Activated B cell treated with CpG ODN at 0.5 μM for 24 hours (primary cell): Measurements from ENCODE around the gene RABGAP1L. TPM values are rescaled to one million over a fixed set of nuclear protein-coding genes. Genes with fewer than 3 reads are reported as not detected.
A peak's percentile ranks its signal among the peaks of the same experiment; 100 is the strongest.

Source experiments
- ATAC-seq: fragments of 200-7000 bp; cut with Tn5 transposase; one replicate; pipeline ENCODE4 v1.10.0; 2021; ENCODE audit warnings: low read depth, mild to moderate bottlenecking, moderate library complexity
- CTCF ChIA-PET: fragments of 350-600 bp; sonication (Branson Sonifier 250); formaldehyde crosslinking; loops from one replicate; lab custom pipeline; 2021; ENCODE audit warnings: antibody characterized with exemption; lab: Charles Lee
- POLR2A ChIA-PET: fragments of 350-600 bp; sonication (Branson Sonifier 250); formaldehyde crosslinking; loops from one replicate; lab custom pipeline; 2021; ENCODE audit warnings: antibody characterized with exemption; lab: Charles Lee
- DNase-seq: peaks from one replicate; pipeline ENCODE4 v3.0.0; 2022
- H3K27ac Mint-ChIP-seq: one replicate; pipeline ENCODE4 v1.8.0; 2020; ENCODE audit warnings: mixed read lengths
- H3K27me3 Mint-ChIP-seq: one replicate; pipeline ENCODE4 v1.8.0; 2021; ENCODE audit warnings: mixed read lengths
- H3K36me3 Mint-ChIP-seq: one replicate; pipeline ENCODE4 v1.8.0; 2021; ENCODE audit warnings: low read depth, mixed read lengths
- H3K4me1 Mint-ChIP-seq: one replicate; pipeline ENCODE4 v1.8.0; 2021; ENCODE audit warnings: mixed read lengths
- H3K4me3 Mint-ChIP-seq: one replicate; pipeline ENCODE4 v1.8.0; 2020; ENCODE audit warnings: mild to moderate bottlenecking, mixed read lengths
- H3K9me3 Mint-ChIP-seq: one replicate; pipeline ENCODE4 v1.8.0; 2020; ENCODE audit warnings: mixed read lengths
- intact Hi-C: fragments of 100-400 bp; cut with micrococcal nuclease; formaldehyde crosslinking; loops from one replicate; pipeline ENCODE4 v1.15.1; 2024
- total RNA-seq: library from RNA; stranded (reverse); gene quantifications from 2 replicates; pipeline ENCODE4 v1.2.3, GENCODE V29; 2022
- TF ChIP-seq, protein P1 (sequence below): fragments of 200-600 bp; IDR thresholded peaks from one replicate; pipeline ENCODE4 v1.8.0; 2022; ENCODE audit warnings: antibody characterized with exemption, mild to moderate bottlenecking

The RABGAP1L gene
- total RNA-seq, 1 donor from 2014 or later, result 126 TPM

DNA sequence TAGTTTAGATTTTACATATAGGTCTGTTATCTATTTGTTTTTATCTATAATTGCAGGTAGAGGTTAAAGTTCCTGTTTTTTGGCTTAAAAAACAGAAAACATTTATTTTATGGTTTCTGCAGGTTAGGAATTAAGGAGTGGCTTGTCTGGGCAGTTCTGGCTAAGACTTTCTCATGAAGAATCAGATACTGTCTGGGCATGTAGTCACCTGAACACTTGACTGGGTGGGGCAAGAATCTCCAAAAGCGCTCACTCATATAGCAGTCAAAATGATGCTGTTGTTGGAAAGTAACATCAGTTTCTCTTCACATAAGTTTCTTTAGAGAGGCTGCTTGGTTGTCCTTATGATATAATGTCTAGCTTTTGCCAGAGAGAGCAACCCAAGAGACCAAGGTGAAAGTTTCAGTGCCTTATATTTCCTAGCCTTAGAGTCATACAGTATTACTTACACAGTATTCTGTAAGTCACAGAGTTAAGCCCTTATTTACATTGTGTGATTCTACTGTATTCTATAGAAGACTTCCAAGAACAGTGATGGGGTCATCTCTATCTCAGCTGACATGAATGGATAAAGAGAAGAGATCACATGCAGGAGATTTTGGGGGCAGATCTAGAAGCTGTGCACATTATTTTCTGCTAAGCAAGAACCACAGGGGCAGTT, 163.0 kb downstream of the RABGAP1L start:
- ChIA-PET POLR2A (interaction anchor here (0.6 kb wide), 3 partner anchors 22 to 411 kb away, joined by 3 to 15 read pairs (median 6); no protein-coding TSS in a partner anchor), CTCF (no interaction called here)
- no peak for ATAC-seq
- TF ChIP-seq, protein P1, sequence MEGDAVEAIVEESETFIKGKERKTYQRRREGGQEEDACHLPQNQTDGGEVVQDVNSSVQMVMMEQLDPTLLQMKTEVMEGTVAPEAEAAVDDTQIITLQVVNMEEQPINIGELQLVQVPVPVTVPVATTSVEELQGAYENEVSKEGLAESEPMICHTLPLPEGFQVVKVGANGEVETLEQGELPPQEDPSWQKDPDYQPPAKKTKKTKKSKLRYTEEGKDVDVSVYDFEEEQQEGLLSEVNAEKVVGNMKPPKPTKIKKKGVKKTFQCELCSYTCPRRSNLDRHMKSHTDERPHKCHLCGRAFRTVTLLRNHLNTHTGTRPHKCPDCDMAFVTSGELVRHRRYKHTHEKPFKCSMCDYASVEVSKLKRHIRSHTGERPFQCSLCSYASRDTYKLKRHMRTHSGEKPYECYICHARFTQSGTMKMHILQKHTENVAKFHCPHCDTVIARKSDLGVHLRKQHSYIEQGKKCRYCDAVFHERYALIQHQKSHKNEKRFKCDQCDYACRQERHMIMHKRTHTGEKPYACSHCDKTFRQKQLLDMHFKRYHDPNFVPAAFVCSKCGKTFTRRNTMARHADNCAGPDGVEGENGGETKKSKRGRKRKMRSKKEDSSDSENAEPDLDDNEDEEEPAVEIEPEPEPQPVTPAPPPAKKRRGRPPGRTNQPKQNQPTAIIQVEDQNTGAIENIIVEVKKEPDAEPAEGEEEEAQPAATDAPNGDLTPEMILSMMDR, result no peak
- peaks cover 77% of the 10 kb centered on the region for H3K36me3 Mint-ChIP-seq
- H3K4me3 Mint-ChIP-seq, result no peak overlapping the region
- intact Hi-C loops, result no loop called here
- no peaks in the 10 kb centered on the region for H3K27me3 Mint-ChIP-seq
- H3K4me1 Mint-ChIP-seq, result peaks cover 38% of the 10 kb centered on the region
- peaks cover 36% of the 10 kb centered on the region for H3K9me3 Mint-ChIP-seq
- H3K27ac Mint-ChIP-seq, result no peak overlapping the region
- DNase-seq, result no peak

DNA sequence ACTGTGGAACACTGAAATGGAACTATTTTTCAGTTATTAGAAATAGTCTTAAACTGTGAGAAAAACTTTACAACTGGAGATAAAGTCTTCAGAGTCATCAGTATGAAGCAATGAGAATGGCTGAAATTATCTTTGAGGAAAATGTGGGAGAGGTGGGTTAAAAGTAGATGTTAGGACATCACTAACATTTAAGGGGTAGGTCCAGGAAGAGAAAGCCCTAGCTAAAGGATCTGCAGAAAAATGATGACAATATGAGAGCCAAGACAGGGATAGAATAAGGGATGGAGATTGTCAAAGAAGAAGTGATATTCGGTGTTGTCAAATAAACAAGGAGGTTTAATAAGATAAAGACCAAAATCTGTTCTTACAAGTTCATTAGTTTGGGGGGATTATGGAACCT, 165.2 kb downstream of the RABGAP1L start:
- CTCF ChIA-PET, result no interaction called here
- peaks cover 31% of the 10 kb centered on the region for H3K9me3 Mint-ChIP-seq

GRCh38 chr1:174324939-174325338, 165.6 kb downstream of the RABGAP1L start:
- H3K27me3 Mint-ChIP-seq, result no peaks in the 10 kb centered on the region
- H3K4me1 Mint-ChIP-seq, result peaks cover 29% of the 10 kb centered on the region
- peak overlapping the region; percentile 44 for H3K4me3 Mint-ChIP-seq
- ChIA-PET CTCF (no interaction called here), POLR2A (no interaction called here)
- intact Hi-C loops, result no loop called here
- DNase-seq, result no peak
- peaks cover 55% of the 10 kb centered on the region for H3K36me3 Mint-ChIP-seq
- peak overlapping the region; percentile 21 for H3K27ac Mint-ChIP-seq
- ATAC-seq, result no peak
- peaks cover 27% of the 10 kb centered on the region for H3K9me3 Mint-ChIP-seq
- TF ChIP-seq, protein P1, result no peak

More for the DNA sequence above, 165.2 kb downstream of the RABGAP1L start:
- H3K4me3 Mint-ChIP-seq, result peak overlapping the region; percentile 44
- TF ChIP-seq, protein P1, result no peak
- peak overlapping the region; percentile 21 for H3K27ac Mint-ChIP-seq
- H3K36me3 Mint-ChIP-seq, result peaks cover 59% of the 10 kb centered on the region
- no peak for ATAC-seq
- intact Hi-C loops, result no loop called here
- POLR2A ChIA-PET, result no interaction called here
- DNase-seq, result no peak
- H3K27me3 Mint-ChIP-seq, result no peaks in the 10 kb centered on the region
- H3K4me1 Mint-ChIP-seq, result peaks cover 29% of the 10 kb centered on the region

GRCh38 chr1:174326278-174326677, 167.0 kb downstream of the RABGAP1L start:
- peaks cover 48% of the 10 kb centered on the region for H3K36me3 Mint-ChIP-seq
- ChIA-PET CTCF (no interaction called here), POLR2A (no interaction called here)
- H3K4me1 Mint-ChIP-seq, result peaks cover 34% of the 10 kb centered on the region
- intact Hi-C loops, result no loop called here
- peaks cover 19% of the 10 kb centered on the region for H3K9me3 Mint-ChIP-seq
- ATAC-seq (no peak), DNase-seq (no peak)
- H3K27ac Mint-ChIP-seq, result no peak overlapping the region
- TF ChIP-seq, protein P1, result no peak
- no peaks in the 10 kb centered on the region for H3K27me3 Mint-ChIP-seq
- no peak overlapping the region for H3K4me3 Mint-ChIP-seq

- no peaks in the 10 kb centered on the region for H3K27me3 Mint-ChIP-seq
- ChIA-PET CTCF (no interaction called here), POLR2A (no interaction called here)
- DNase-seq (no peak), ATAC-seq (no peak)
- TF ChIP-seq, protein P1, result no peak
- intact Hi-C loops, result no loop called here
- no peaks in the 10 kb centered on the region for H3K9me3 Mint-ChIP-seq
- peaks cover 40% of the 10 kb centered on the region for H3K4me1 Mint-ChIP-seq
- no peak overlapping the region for H3K4me3 Mint-ChIP-seq
- H3K27ac Mint-ChIP-seq, result no peak overlapping the region
- H3K36me3 Mint-ChIP-seq, result peaks cover 21% of the 10 kb centered on the region
Measured at GRCh38 chr1:174333437-174333836, 174.1 kb downstream of the RABGAP1L start.
